ENCODE data around the gene NMUR2. TPM values are rescaled to one million over a fixed set of nuclear protein-coding genes. Genes with fewer than 3 reads are reported as not detected.

The NMUR2 gene
- total and polyA plus RNA-seq, 12 donors, result 0.03 TPM; not detected in 11

DNA sequence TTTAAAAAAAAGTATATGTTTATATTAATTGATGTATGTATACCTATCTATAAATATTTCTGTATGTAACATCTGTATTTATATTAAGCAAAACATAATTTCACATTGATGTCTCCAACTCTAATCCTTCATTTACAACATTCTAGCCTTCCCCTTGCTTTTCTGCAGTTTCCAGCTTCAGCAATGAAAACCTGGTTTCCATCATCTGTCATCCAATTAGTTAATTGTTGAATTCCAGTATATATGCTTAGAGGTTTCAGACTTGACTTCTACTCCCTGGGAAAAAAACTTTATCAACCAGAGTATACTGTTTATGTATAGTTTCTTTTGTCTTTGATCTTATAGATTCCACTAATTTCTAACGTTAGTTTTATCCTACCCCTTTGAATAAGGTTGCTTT, 38.4 kb downstream of the NMUR2 start:
- DNase-seq, result no peak
- Histone ChIP-seq H3K27me3 (no peaks in the 10 kb centered on the region), H3K36me3 (replicated peaks in 1 of 2) (no peaks in the 10 kb centered on the region), H3K4me3 (no peak overlapping the region), H3K27ac (no peak overlapping the region), H3K4me1 (replicated peaks in 1 of 2) (no peaks in the 10 kb centered on the region), H3K9me3 (replicated peaks in 1 of 3) (no peaks in the 10 kb centered on the region)
- 53 to 63% (median 55%) methylated on average over 1 of the region's 1 CpG for WGBS, 4 donors
- no peak for TF ChIP-seq POLR2A (IDR thresholded peaks at IDR 0.05)
- TF ChIP-seq, protein P1, sequence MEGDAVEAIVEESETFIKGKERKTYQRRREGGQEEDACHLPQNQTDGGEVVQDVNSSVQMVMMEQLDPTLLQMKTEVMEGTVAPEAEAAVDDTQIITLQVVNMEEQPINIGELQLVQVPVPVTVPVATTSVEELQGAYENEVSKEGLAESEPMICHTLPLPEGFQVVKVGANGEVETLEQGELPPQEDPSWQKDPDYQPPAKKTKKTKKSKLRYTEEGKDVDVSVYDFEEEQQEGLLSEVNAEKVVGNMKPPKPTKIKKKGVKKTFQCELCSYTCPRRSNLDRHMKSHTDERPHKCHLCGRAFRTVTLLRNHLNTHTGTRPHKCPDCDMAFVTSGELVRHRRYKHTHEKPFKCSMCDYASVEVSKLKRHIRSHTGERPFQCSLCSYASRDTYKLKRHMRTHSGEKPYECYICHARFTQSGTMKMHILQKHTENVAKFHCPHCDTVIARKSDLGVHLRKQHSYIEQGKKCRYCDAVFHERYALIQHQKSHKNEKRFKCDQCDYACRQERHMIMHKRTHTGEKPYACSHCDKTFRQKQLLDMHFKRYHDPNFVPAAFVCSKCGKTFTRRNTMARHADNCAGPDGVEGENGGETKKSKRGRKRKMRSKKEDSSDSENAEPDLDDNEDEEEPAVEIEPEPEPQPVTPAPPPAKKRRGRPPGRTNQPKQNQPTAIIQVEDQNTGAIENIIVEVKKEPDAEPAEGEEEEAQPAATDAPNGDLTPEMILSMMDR (IDR thresholded peaks at IDR 0.05), result no peak
- intact Hi-C loops (cut with DNase I), result no loop called here

DNA sequence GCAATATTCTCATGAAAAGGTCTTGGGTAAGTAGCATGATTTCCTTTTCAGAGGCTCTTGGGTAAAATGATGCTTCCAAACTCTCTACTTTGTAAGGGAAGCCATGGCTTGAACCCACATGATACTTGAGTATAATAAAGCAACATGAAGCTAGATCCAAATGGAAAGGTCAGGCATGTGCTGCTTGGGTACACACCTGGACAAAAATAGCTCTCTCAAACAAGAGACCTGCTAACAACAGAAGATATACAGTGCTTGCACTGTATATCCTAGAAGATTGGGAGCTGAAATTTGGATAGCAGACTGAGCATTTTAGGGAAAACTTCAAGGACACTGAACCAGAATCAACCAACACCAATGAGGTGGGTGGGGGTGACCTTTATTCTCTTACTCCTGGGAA, 40.2 kb downstream of the NMUR2 start:
- Histone ChIP-seq H3K4me3 (no peak overlapping the region), H3K9me3 (replicated peaks in 1 of 3) (no peaks in the 10 kb centered on the region), H3K27me3 (no peaks in the 10 kb centered on the region), H3K4me1 (replicated peaks in 1 of 2) (no peaks in the 10 kb centered on the region), H3K27ac (no peak overlapping the region), H3K36me3 (replicated peaks in 1 of 2) (no peaks in the 10 kb centered on the region)
- TF ChIP-seq POLR2A (IDR thresholded peaks at IDR 0.05), result no peak
- TF ChIP-seq, protein P1 (IDR thresholded peaks at IDR 0.05), result no peak
- intact Hi-C loops (cut with DNase I), result no loop called here
- DNase-seq, result no peak

DNA sequence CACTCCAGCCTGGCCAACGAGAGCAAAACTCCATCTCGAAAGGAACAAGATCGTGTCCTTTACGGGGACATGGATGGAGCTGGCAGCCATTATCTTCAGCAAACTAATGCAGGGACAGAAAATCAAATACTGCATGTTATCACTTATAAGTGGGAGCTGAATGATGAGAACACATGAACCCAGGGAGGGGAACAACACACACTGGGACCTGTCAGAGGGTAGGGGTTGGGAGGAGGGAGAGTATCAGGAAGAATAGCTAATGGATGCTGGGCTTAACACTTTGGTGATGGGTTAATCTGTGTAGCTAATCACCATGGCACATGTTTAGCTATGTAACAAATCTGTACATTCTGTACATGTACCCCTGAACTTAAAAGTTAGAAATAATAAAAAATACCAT, 40.9 kb downstream of the NMUR2 start:
- WGBS, 4 donors, result 67 to 90% (median 79%) methylated on average over 4 of the region's 4 CpGs
- intact Hi-C loops (cut with DNase I), result no loop called here
- H3K36me3 ChIP-seq (replicated peaks in 1 of 2), result no peaks in the 10 kb centered on the region
- H3K4me1 ChIP-seq (replicated peaks in 1 of 2), result no peaks in the 10 kb centered on the region
- no peaks in the 10 kb centered on the region for H3K9me3 ChIP-seq (replicated peaks in 1 of 3)
- TF ChIP-seq POLR2A (IDR thresholded peaks at IDR 0.05), result no peak
- TF ChIP-seq, protein P1 (IDR thresholded peaks at IDR 0.05), result no peak
- H3K27me3 ChIP-seq, result no peaks in the 10 kb centered on the region
- no peak overlapping the region for H3K4me3 ChIP-seq
- DNase-seq, result no peak
- no peak overlapping the region for H3K27ac ChIP-seq

DNA sequence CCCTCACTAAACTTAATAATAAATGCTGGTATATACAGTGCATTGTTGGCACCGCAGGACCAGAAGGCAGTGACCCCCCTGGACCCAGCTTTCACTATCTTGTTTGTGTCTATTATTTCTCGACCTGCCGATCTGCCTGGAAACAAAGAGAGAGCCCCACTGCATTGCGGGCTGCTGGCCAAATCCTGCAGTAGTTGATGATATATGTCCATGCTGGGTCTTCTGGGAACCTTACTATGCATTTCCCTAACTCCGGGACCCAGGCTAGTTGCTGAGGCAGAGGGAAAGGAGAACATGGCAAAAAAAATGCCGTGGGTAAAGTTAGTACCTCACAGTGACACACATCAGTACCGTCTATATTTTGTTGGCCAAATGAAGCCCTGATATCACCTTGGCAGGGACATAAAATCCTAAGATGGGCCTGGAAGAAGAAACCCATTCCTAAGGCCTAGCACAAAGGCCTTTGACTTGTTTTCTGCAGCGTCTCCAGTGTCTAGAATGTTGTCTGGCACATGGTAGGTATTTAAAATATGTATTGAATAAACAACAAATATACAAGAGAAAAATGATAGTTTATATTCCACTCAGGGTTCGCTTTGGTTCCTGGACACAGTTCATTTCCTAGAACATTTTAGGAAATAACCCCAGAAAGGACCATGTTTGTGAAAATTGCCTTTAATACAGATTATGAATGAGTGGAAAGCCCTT, 46.1 kb downstream of the NMUR2 start:
- Histone ChIP-seq H3K4me3 (no peak overlapping the region), H3K27me3 (no peaks in the 10 kb centered on the region), H3K9me3 (replicated peaks in 1 of 3) (no peaks in the 10 kb centered on the region), H3K36me3 (replicated peaks in 1 of 2) (no peaks in the 10 kb centered on the region), H3K4me1 (replicated peaks in 1 of 2) (no peaks in the 10 kb centered on the region), H3K27ac (no peak overlapping the region)
- DNase-seq, result no peak
- WGBS, 4 donors, result 52 to 72% (median 60%) methylated on average over 9 of the region's 9 CpGs
- intact Hi-C loops (cut with DNase I), result no loop called here
- TF ChIP-seq, protein P1 (IDR thresholded peaks at IDR 0.05), result no peak
- no peak for TF ChIP-seq POLR2A (IDR thresholded peaks at IDR 0.05)

All from adrenal gland (tissue), 12 donors.